ENCODE data around the gene IFI27L1. TPM values are rescaled to one million over a fixed set of nuclear protein-coding genes. Genes with fewer than 3 reads are reported as not detected.
A peak's percentile ranks its signal among the peaks of the same experiment; 100 is the strongest.

IFI27L1 gene
- total RNA-seq, 4 donors from 2014 or later, result 7.1 to 32.8 (median 14.3) TPM

DNA sequence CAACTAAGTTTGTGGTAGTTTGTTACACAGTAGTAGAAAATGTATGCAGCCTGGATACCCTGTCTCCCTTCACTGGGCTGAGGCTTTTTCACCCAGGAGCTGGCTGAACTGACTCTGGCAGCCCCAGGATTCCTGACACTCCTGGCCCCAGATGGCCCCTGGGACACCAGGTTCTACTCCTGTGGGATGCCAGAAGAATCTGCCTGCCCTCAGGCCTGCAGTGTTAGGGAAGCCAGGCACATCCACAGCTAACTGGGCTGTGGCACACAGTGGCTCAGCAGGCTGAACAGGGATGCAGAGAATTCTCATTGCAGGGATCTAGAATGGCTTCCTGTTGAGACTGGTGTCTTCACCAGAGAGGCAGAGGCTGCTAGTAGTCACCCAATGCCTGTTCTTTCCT is 38.0 kb downstream of the IFI27L1 start:
- no peaks in the 10 kb centered on the region for H3K9me3 ChIP-seq
- intact Hi-C loops (cut with DNase I; ENCODE audit: low total_unique reads), result no loop called here
- DNase-seq, result peak in 1 of 2 donors; percentile 5

DNA sequence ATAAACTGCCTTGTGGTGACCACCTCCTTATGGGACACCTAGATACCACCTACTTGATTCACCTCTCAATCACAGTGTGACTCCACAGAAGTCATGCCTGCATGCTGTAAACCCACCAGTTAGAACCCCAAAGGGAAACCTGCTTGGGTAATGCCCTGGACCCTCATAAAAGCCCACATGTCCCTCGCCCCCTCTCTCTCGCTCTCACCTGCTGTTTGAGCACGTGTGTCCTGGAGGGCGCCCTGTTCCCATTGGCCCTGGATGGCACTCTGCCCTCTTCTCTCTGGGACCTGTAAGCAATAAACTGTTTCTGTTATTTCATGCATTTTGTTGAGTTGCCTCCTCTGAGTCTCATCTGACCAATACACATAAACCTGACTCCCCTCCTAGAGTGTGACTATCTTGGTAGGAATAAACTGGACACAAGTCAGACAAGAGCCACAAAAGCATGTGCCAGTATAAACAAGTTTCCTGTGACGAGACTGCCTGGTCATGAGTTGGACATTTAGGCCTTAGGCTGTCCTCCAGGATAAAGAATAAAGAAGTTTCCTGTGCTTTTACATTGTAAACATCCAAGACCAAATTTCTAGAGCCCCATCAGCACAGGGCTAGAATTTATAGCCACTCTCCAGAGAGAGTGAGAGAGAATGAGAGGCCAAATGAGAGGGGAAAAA is 39.7 kb downstream of the IFI27L1 start:
- intact Hi-C loops (cut with DNase I; ENCODE audit: low total_unique reads), result no loop called here
- no peaks in the 10 kb centered on the region for H3K27me3 ChIP-seq
- no peak overlapping the region for H3K4me3 ChIP-seq
- H3K27ac ChIP-seq, result no peak overlapping the region
- DNase-seq, result no peak
- no peak for TF ChIP-seq POLR2A (IDR thresholded peaks at IDR 0.05)
- TF ChIP-seq, protein P1, sequence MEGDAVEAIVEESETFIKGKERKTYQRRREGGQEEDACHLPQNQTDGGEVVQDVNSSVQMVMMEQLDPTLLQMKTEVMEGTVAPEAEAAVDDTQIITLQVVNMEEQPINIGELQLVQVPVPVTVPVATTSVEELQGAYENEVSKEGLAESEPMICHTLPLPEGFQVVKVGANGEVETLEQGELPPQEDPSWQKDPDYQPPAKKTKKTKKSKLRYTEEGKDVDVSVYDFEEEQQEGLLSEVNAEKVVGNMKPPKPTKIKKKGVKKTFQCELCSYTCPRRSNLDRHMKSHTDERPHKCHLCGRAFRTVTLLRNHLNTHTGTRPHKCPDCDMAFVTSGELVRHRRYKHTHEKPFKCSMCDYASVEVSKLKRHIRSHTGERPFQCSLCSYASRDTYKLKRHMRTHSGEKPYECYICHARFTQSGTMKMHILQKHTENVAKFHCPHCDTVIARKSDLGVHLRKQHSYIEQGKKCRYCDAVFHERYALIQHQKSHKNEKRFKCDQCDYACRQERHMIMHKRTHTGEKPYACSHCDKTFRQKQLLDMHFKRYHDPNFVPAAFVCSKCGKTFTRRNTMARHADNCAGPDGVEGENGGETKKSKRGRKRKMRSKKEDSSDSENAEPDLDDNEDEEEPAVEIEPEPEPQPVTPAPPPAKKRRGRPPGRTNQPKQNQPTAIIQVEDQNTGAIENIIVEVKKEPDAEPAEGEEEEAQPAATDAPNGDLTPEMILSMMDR (IDR thresholded peaks at IDR 0.05), result no peak
- H3K36me3 ChIP-seq, result no peaks in the 10 kb centered on the region
- no peaks in the 10 kb centered on the region for H3K4me1 ChIP-seq
- H3K9me3 ChIP-seq, result no peaks in the 10 kb centered on the region

More for the DNA sequence above, 38.0 kb downstream of the IFI27L1 start:
- H3K27me3 ChIP-seq, result no peaks in the 10 kb centered on the region
- TF ChIP-seq, protein P1 (IDR thresholded peaks at IDR 0.05), result no peak
- TF ChIP-seq POLR2A (IDR thresholded peaks at IDR 0.05), result no peak
- H3K27ac ChIP-seq, result no peak overlapping the region
- no peaks in the 10 kb centered on the region for H3K4me1 ChIP-seq
- H3K4me3 ChIP-seq, result no peak overlapping the region
- H3K36me3 ChIP-seq, result no peaks in the 10 kb centered on the region

DNA sequence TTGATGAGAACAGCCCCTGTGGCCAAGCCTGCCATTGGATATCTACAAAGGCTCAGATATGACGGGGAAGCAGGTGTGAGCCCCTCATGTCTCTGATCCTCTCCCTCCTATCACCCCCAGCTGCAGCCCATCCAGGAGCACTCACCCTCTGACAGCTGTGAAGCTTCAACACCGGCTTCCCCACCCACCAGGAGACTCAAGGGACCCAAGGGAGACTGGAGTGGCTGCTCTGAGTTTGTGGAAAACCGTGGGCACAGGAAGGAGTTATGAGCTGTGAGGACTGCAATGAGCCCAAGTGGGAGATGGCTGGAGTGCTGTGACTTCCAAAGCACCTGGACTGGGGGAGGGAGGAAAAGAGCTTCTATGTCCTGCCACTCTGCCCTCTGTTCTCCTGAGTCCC is 40.4 kb downstream of the IFI27L1 start:
- Histone ChIP-seq H3K27ac (no peak overlapping the region), H3K4me1 (no peaks in the 10 kb centered on the region), H3K4me3 (no peak overlapping the region), H3K36me3 (no peaks in the 10 kb centered on the region), H3K9me3 (no peaks in the 10 kb centered on the region), H3K27me3 (no peaks in the 10 kb centered on the region)
- TF ChIP-seq POLR2A (IDR thresholded peaks at IDR 0.05), result no peak
- TF ChIP-seq, protein P1 (IDR thresholded peaks at IDR 0.05), result no peak
- DNase-seq, result peak in 1 of 2 donors; percentile 0
- intact Hi-C loops (cut with DNase I; ENCODE audit: low total_unique reads), result no loop called here

DNA sequence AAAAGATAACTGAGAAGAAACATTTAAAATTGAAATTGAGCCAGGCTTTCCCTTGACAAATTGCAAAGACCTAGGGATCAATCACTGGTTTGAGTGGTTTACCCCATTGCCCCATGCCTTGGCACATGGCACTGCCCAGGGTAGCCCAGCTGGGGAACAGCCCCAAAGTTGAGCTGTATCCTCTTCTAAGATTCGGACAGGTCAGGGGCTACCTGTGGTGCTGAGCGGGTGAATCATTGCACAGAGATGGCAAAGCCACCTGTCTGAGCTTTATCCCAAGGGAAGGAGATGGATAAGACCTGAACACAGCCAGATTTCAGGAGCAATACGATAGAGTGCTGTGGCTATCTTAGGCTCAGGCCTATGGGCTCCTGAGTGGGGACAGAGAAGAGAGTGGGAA is 41.3 kb downstream of the IFI27L1 start:
- no peaks in the 10 kb centered on the region for H3K4me1 ChIP-seq
- DNase-seq, result no peak
- H3K4me3 ChIP-seq, result no peak overlapping the region
- H3K9me3 ChIP-seq, result no peaks in the 10 kb centered on the region
- H3K27ac ChIP-seq, result no peak overlapping the region
- no peaks in the 10 kb centered on the region for H3K27me3 ChIP-seq
- intact Hi-C loops (cut with DNase I; ENCODE audit: low total_unique reads), result no loop called here
- H3K36me3 ChIP-seq, result no peaks in the 10 kb centered on the region
- TF ChIP-seq POLR2A (IDR thresholded peaks at IDR 0.05), result no peak
- TF ChIP-seq, protein P1 (IDR thresholded peaks at IDR 0.05), result no peak

DNA sequence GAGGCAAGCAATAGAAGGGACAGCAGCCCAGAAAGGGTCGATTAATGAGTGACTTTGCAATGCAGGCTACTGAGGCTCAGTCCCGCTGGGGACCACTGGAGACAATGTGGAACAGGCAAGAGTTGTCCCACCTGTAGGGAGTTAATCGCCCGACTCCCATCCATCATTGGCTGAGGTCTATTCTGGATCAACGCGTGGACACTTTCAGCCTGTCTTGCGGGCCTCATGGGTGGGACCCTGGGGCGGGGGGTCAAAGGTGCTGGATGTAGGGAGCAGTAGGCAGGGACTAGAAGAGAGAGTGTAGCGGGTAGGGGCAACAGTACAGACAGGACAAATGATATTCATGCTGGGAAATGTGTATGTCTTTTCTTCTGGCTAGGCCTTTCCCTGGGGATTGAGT is 42.2 kb downstream of the IFI27L1 start:
- DNase-seq, result no peak
- H3K9me3 ChIP-seq, result no peaks in the 10 kb centered on the region
- intact Hi-C loops (cut with DNase I; ENCODE audit: low total_unique reads), result no loop called here
- no peaks in the 10 kb centered on the region for H3K4me1 ChIP-seq
- H3K4me3 ChIP-seq, result no peak overlapping the region
- H3K36me3 ChIP-seq, result no peaks in the 10 kb centered on the region
- H3K27me3 ChIP-seq, result no peaks in the 10 kb centered on the region
- TF ChIP-seq, protein P1 (IDR thresholded peaks at IDR 0.05), result no peak
- no peak for TF ChIP-seq POLR2A (IDR thresholded peaks at IDR 0.05)
- H3K27ac ChIP-seq, result no peak overlapping the region
